HepG2 (cell line): ENCODE data around the gene HLF. TPM values are rescaled to one million over a fixed set of nuclear protein-coding genes. Genes with fewer than 3 reads are reported as not detected.

Source experiments
- ARID2 ChIP-seq: sonication (generic); formaldehyde crosslinking; IDR thresholded peaks from 2 replicates; pipeline ENCODE4 v1.8.1; 2022; ENCODE audit warnings: mild to moderate bottlenecking, missing genetic modification reagents, borderline replicate concordance
- BCL6 ChIP-seq: IDR thresholded peaks from 2 replicates; pipeline ENCODE4 v1.6.1; 2016; ENCODE audit warnings: missing genetic modification reagents, missing compliant biosample characterization
- CSRNP1 ChIP-seq: sonication (generic); formaldehyde crosslinking; IDR thresholded peaks from 2 replicates; pipeline ENCODE4 v1.8.1; 2023; ENCODE audit warnings: mild to moderate bottlenecking, missing genetic modification reagents
- GFI1 ChIP-seq: sonication (generic); formaldehyde crosslinking; IDR thresholded peaks from 2 replicates; pipeline ENCODE4 v1.5.0; 2020; ENCODE audit warnings: missing genetic modification reagents, mild to moderate bottlenecking, borderline replicate concordance
- HMGXB4 ChIP-seq, 2 experiments: sonication (generic) in 1 of 2; formaldehyde crosslinking in 1 of 2; IDR thresholded peaks; 2 replicates each; pipeline versions ENCODE4 v1.4.0 to v1.6.1; 2018 to 2020; ENCODE audit warnings: missing genetic modification reagents in 2 of 2, borderline replicate concordance in 1 of 2, low read depth in 1 of 2, mild to moderate bottlenecking in 1 of 2, missing biosample characterization in 1 of 2
- JARID2 ChIP-seq: sonication (generic); formaldehyde crosslinking; IDR thresholded peaks from 2 replicates; pipeline ENCODE4 v1.8.1; 2023; ENCODE audit warnings: missing genetic modification reagents, inconsistent platforms; ENCODE audit not compliant: insufficient replicate concordance
- KDM3A ChIP-seq: IDR thresholded peaks from 2 replicates; pipeline ENCODE4 v1.6.1; 2018; ENCODE audit warnings: low read depth, missing compliant biosample characterization
- PCBP2 ChIP-seq: fragments of 200-400 bp; formaldehyde crosslinking; optimal IDR thresholded peaks from 2 replicates; pipeline ENCODE3; 2018; ENCODE audit warnings: low read length, low read depth; ENCODE audit not compliant: poor library complexity, severe bottlenecking
- POGZ ChIP-seq: sonication (generic); formaldehyde crosslinking; IDR thresholded peaks from 2 replicates; pipeline ENCODE4 v1.4.0; 2020; ENCODE audit warnings: mild to moderate bottlenecking, missing genetic modification reagents
- RXRB ChIP-seq: IDR thresholded peaks from 2 replicates; pipeline ENCODE4 v1.6.1; 2016; ENCODE audit warnings: borderline replicate concordance, missing genetic modification reagents, missing compliant biosample characterization
- XBP1 ChIP-seq: sonication (generic); formaldehyde crosslinking; IDR thresholded peaks from 2 replicates; pipeline ENCODE4 v1.5.0; 2020; ENCODE audit warnings: missing genetic modification reagents
- XRCC5 ChIP-seq: fragments of 200-400 bp; formaldehyde crosslinking; optimal IDR thresholded peaks from 2 replicates; pipeline ENCODE3; 2017; ENCODE audit warnings: mild to moderate bottlenecking, low read length
- ZBED4 ChIP-seq: sonication (generic); formaldehyde crosslinking; IDR thresholded peaks from 2 replicates; pipeline ENCODE4 v1.4.0; 2020; ENCODE audit warnings: missing genetic modification reagents, borderline replicate concordance
- ZBTB1 ChIP-seq: sonication (generic); formaldehyde crosslinking; IDR thresholded peaks from 2 replicates; pipeline ENCODE4 v1.4.0; 2020; ENCODE audit warnings: missing genetic modification reagents, borderline replicate concordance
- ZNF138 ChIP-seq: sonication (generic); formaldehyde crosslinking; IDR thresholded peaks from 2 replicates; pipeline ENCODE4 v1.5.0; 2020; ENCODE audit warnings: mild to moderate bottlenecking, low read depth, missing genetic modification reagents
- ZNF207 ChIP-seq: fragments of 450-650 bp; IDR thresholded peaks from 2 replicates; pipeline ENCODE4 v1.6.1; 2016; ENCODE audit warnings: antibody characterized with exemption, borderline replicate concordance
- ZNF550 ChIP-seq: sonication (generic); formaldehyde crosslinking; IDR thresholded peaks from 2 replicates; pipeline ENCODE4 v1.4.0; 2020; ENCODE audit warnings: mild to moderate bottlenecking, missing genetic modification reagents, borderline replicate concordance
- polyA plus RNA-seq, 8 experiments: library from polyadenylated mRNA; depleted of rRNA in 3 of 8; stranded (reverse) in 7 of 8; unstranded in 1 of 8; fragments of >200 nt; fragmentation: Illumina TruSeq in 4 of 8; extraction: Trizol in 4 of 8; gene quantifications; 2 replicates each; pipeline versions ENCODE4 v1.2.1 to v1.2.3, GENCODE V29; 2011 to 2016; ENCODE audit warnings: low read depth in 4 of 8, missing spikeins in 1 of 8, mixed read lengths in 1 of 8; ENCODE audit not compliant: insufficient read depth in 1 of 8
- total RNA-seq, 5 experiments: library from RNA; depleted of rRNA; stranded (reverse); fragments of >200 nt; fragmentation: Illumina TruSeq; extraction: Trizol; gene quantifications; 2 replicates each; pipeline ENCODE4 v1.2.3, GENCODE V29; 2016; ENCODE audit warnings: low read depth in 1 of 5

The HLF gene
- total and polyA plus RNA-seq, 2 of the 13 experiments (the other 11 are each of a cell fraction or from before 2014, with no cell fraction given) = 202 to 346 TPM

- no peak for TF ChIP-seq GFI1 (CRISPR knock-in tag)
- TF ChIP-seq HMGXB4 (CRISPR knock-in tag; IDR thresholded peaks at IDR 0.05; ENCODE audit: borderline replicate concordance in 1 of 2, low read depth in 1 of 2) = peak; percentile 65 to 67
- TF ChIP-seq POGZ (CRISPR knock-in tag) = peak; percentile 39; the same call in 1 of the 2 replicates
- TF ChIP-seq ZNF207 = no peak
- 0 out of 2 replicates have a peak, but pooled peaks have one; percentile 32 for TF ChIP-seq KDM3A (CRISPR knock-in tag)
- no peak for TF ChIP-seq ZNF550
- no peak for TF ChIP-seq ZNF138 (CRISPR knock-in tag)
- 0 out of 2 replicates have a peak, but pooled peaks have one; percentile 41 for TF ChIP-seq ARID2 (CRISPR knock-in tag)
- TF ChIP-seq ZBED4 = peak; percentile 34; the same call in 1 of the 2 replicates
- TF ChIP-seq CSRNP1 = 0 out of 2 replicates have a peak, but pooled peaks have one; percentile 45
- TF ChIP-seq PCBP2 = no peak
- 0 out of 2 replicates have a peak, but pooled peaks have one; percentile 38 for TF ChIP-seq BCL6 (CRISPR knock-in tag)
- peak; percentile 48; the same call in 1 of the 2 replicates for TF ChIP-seq RXRB (CRISPR knock-in tag)
- TF ChIP-seq XBP1 (CRISPR knock-in tag) = 0 out of 2 replicates have a peak, but pooled peaks have one; percentile 43
- peak; percentile 74 for TF ChIP-seq XRCC5
- peak; percentile 61 for TF ChIP-seq JARID2 (CRISPR knock-in tag)
- TF ChIP-seq ZBTB1 (CRISPR knock-in tag) = no peak
These were observed 84.1 kb downstream of the HLF start (continued) for GRCh38 chr17:55348749-55349354.
